ENCODE results near the gene FRMPD1.

DNA sequence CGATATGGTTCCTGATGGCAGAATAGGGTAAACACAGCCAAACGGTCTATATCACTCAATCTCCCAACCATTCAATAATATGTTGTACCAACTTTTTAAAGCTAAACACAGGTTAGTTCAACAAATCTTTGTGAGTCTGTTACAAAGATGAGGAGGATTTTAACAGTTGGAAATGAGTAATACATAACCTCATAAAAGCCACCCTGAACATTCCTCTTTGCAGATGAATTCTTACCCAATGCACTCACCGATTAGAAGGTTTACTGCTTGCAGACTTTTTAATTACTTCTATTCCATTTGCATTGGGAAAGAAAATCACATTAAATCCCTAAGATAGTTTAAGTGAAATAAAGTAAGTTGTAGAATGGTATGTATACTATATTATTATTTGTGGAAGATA, 79.5 kb downstream of the FRMPD1 start:
- no peak for TF ChIP-seq EZH2phosphoT487 (IDR thresholded peaks at IDR 0.05; ENCODE audit: borderline replicate concordance)
- TF ChIP-seq, protein P1, sequence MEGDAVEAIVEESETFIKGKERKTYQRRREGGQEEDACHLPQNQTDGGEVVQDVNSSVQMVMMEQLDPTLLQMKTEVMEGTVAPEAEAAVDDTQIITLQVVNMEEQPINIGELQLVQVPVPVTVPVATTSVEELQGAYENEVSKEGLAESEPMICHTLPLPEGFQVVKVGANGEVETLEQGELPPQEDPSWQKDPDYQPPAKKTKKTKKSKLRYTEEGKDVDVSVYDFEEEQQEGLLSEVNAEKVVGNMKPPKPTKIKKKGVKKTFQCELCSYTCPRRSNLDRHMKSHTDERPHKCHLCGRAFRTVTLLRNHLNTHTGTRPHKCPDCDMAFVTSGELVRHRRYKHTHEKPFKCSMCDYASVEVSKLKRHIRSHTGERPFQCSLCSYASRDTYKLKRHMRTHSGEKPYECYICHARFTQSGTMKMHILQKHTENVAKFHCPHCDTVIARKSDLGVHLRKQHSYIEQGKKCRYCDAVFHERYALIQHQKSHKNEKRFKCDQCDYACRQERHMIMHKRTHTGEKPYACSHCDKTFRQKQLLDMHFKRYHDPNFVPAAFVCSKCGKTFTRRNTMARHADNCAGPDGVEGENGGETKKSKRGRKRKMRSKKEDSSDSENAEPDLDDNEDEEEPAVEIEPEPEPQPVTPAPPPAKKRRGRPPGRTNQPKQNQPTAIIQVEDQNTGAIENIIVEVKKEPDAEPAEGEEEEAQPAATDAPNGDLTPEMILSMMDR (conservative IDR thresholded peaks at IDR 0.05; ENCODE audit: low read length) = no peak
